Spleen (tissue), 7 donors: ENCODE results near the gene IL9.

ENCODE experiments used
- CTCF ChIP-seq, 11 experiments: fragments of 200-600 bp in 7 of 11; fragments of 450-650 bp in 4 of 11; sonication (generic) in 4 of 11; IDR thresholded peaks in 8 of 11; conservative IDR thresholded peaks in 3 of 11; 1 replicate in 7 of 11; 2 replicates in 4 of 11; pipeline versions ENCODE4 v1.4.0 to v1.8.0; 2016 to 2021; ENCODE audit warnings: antibody characterized with exemption in 11 of 11, inconsistent platforms in 4 of 11, mild to moderate bottlenecking in 1 of 11
- POLR2A ChIP-seq, 3 donors: fragments of 450-650 bp; IDR thresholded peaks; one replicate each; pipeline ENCODE4 v1.5.1; 2017; ENCODE audit warnings: antibody characterized with exemption in 3 of 3, mild to moderate bottlenecking in 1 of 3
- POLR2AphosphoS5 ChIP-seq, 3 donors: sonication (generic); formaldehyde crosslinking; IDR thresholded peaks; one replicate each; pipeline ENCODE4 v1.5.1; 2017; ENCODE audit warnings: antibody characterized with exemption in 3 of 3
- donor health status: DM: no; HTN: no; CAD: no; lungs with moderate emphysema.
- donor health status: DM: no; HTN: no; CAD: no.
- donor health status: DM: no; HTN: no; CAD: no.

GRCh38 chr5:135885031-135885430 lies 10.6 kb downstream of the IL9 start:
- no peak for TF ChIP-seq CTCF (IDR thresholded peaks at IDR 0.05 in 8 of 11, conservative IDR thresholded peaks at IDR 0.05 in 3 of 11)
- TF ChIP-seq POLR2AphosphoS5 (IDR thresholded peaks at IDR 0.05): no peak
- no peak for TF ChIP-seq POLR2A (IDR thresholded peaks at IDR 0.05)
